WTC11 (cell line): ENCODE data around the gene CNOT10. TPM values are rescaled to one million over a fixed set of nuclear protein-coding genes. Genes with fewer than 3 reads are reported as not detected.

Experiments used
- ATAC-seq: fragments of 200-7000 bp; cut with Tn5 transposase; 2 replicates; pipeline ENCODE4 v1.10.0; 2021; ENCODE audit warnings: mild to moderate bottlenecking, moderate library complexity
- CTCF ChIA-PET: fragments of 300-600 bp; sonication (Branson Sonifier 250); formaldehyde crosslinking; loops from one replicate; lab custom pipeline; 2021; ENCODE audit warnings: antibody characterized with exemption; lab: Charles Lee
- POLR2A ChIA-PET: fragments of 350-600 bp; sonication (Branson Sonifier 250); formaldehyde crosslinking; loops from one replicate; lab custom pipeline; 2021; ENCODE audit warnings: antibody characterized with exemption; lab: Charles Lee
- DNase-seq: peaks from one replicate; pipeline ENCODE4 v3.0.0; 2021; ENCODE audit warnings: low spot score
- H3K27ac Mint-ChIP-seq: 2 replicates; pipeline ENCODE4 v1.8.0; 2021; ENCODE audit warnings: mixed read lengths
- H3K27me3 Mint-ChIP-seq: 2 replicates; pipeline ENCODE4 v1.8.0; 2021; ENCODE audit warnings: low read depth, mild to moderate bottlenecking, moderate library complexity, mixed read lengths
- H3K36me3 Mint-ChIP-seq: 2 replicates; pipeline ENCODE4 v1.8.0; 2021; ENCODE audit warnings: mixed read lengths
- H3K4me1 Mint-ChIP-seq: 2 replicates; pipeline ENCODE4 v1.8.0; 2022; ENCODE audit warnings: mixed read lengths
- H3K4me3 Mint-ChIP-seq: 2 replicates; pipeline ENCODE4 v1.8.0; 2021; ENCODE audit warnings: mild to moderate bottlenecking, moderate library complexity, mixed read lengths
- H3K9me3 Mint-ChIP-seq: 2 replicates; pipeline ENCODE4 v1.8.0; 2021; ENCODE audit warnings: mixed read lengths
- ATF1 ChIP-seq: sonication (generic); formaldehyde crosslinking; IDR thresholded peaks from 2 replicates; pipeline ENCODE4 v1.8.1; 2023; ENCODE audit warnings: mild to moderate bottlenecking, moderate library complexity, missing genetic modification reagents
- CREM ChIP-seq: sonication (generic); formaldehyde crosslinking; IDR thresholded peaks from 2 replicates; pipeline ENCODE4 v1.8.1; 2022; ENCODE audit warnings: mild to moderate bottlenecking, missing genetic modification reagents, moderate library complexity
- E2F5 ChIP-seq: sonication (generic); formaldehyde crosslinking; IDR thresholded peaks from 2 replicates; pipeline ENCODE4 v1.8.1; 2022; ENCODE audit warnings: mild to moderate bottlenecking, moderate library complexity, missing genetic modification reagents
- ELF4 ChIP-seq: sonication (generic); formaldehyde crosslinking; IDR thresholded peaks from 2 replicates; pipeline ENCODE4 v1.8.1; 2022; ENCODE audit warnings: low read depth, mild to moderate bottlenecking, moderate library complexity, missing genetic modification reagents
- FOXP1 ChIP-seq: sonication (generic); formaldehyde crosslinking; IDR thresholded peaks from 2 replicates; pipeline ENCODE4 v1.8.0; 2022; ENCODE audit warnings: missing genetic modification reagents, mild to moderate bottlenecking, moderate library complexity, borderline replicate concordance
- JAZF1 ChIP-seq: fragments of 250-450 bp; sonication (Bioruptor Pico); IDR thresholded peaks from 2 replicates; pipeline ENCODE4 v1.9.0; 2021; ENCODE audit warnings: moderate library complexity, mild to moderate bottlenecking, inconsistent platforms
- MAX ChIP-seq: sonication (generic); formaldehyde crosslinking; IDR thresholded peaks from 2 replicates; pipeline ENCODE4 v1.8.0; 2022; ENCODE audit warnings: mild to moderate bottlenecking, missing genetic modification reagents
- MYBL2 ChIP-seq: sonication (generic); formaldehyde crosslinking; IDR thresholded peaks from 2 replicates; pipeline ENCODE4 v1.8.1; 2023; ENCODE audit warnings: mild to moderate bottlenecking, moderate library complexity, missing genetic modification reagents
- NFATC4 ChIP-seq: fragments of 250-450 bp; sonication (Bioruptor Pico); IDR thresholded peaks from 2 replicates; pipeline ENCODE4 v1.9.0; 2021; ENCODE audit warnings: mild to moderate bottlenecking
- NFE2L1 ChIP-seq: sonication (generic); formaldehyde crosslinking; IDR thresholded peaks from 2 replicates; pipeline ENCODE4 v1.8.1; 2023; ENCODE audit warnings: missing genetic modification reagents
- NR1H2 ChIP-seq: sonication (generic); formaldehyde crosslinking; IDR thresholded peaks from 2 replicates; pipeline ENCODE4 v1.9.0; 2021; ENCODE audit warnings: mild to moderate bottlenecking, moderate library complexity, missing genetic modification reagents
- PRRX2 ChIP-seq: fragments of 250-450 bp; sonication (Bioruptor Pico); IDR thresholded peaks from 2 replicates; pipeline ENCODE4 v1.8.0; 2021; ENCODE audit warnings: mild to moderate bottlenecking
- SMAD3 ChIP-seq: sonication (generic); formaldehyde crosslinking; IDR thresholded peaks from 2 replicates; pipeline ENCODE4 v1.8.0; 2022; ENCODE audit warnings: missing genetic modification reagents, mild to moderate bottlenecking, borderline replicate concordance
- STAT6 ChIP-seq: sonication (generic); formaldehyde crosslinking; conservative IDR thresholded peaks from 2 replicates; pipeline ENCODE4 v1.8.1; 2023; ENCODE audit warnings: mild to moderate bottlenecking, low read depth, missing genetic modification reagents, moderate library complexity
- ZBTB21 ChIP-seq: sonication (generic); formaldehyde crosslinking; IDR thresholded peaks from 2 replicates; pipeline ENCODE4 v1.8.1; 2023; ENCODE audit warnings: mild to moderate bottlenecking, missing genetic modification reagents, borderline replicate concordance
- ZNF232 ChIP-seq: sonication (generic); formaldehyde crosslinking; IDR thresholded peaks from 2 replicates; pipeline ENCODE4 v1.8.0; 2022; ENCODE audit warnings: mild to moderate bottlenecking, missing genetic modification reagents
- ZNF281 ChIP-seq: sonication (generic); formaldehyde crosslinking; IDR thresholded peaks from 2 replicates; pipeline ENCODE4 v1.8.0; 2023; ENCODE audit warnings: mild to moderate bottlenecking, missing genetic modification reagents
- ZNF396 ChIP-seq: fragments of 250-450 bp; sonication (Bioruptor Pico); IDR thresholded peaks from 2 replicates; pipeline ENCODE4 v1.8.0; 2021; ENCODE audit warnings: mild to moderate bottlenecking, moderate library complexity, borderline replicate concordance
- ZNF423 ChIP-seq: fragments of 250-450 bp; sonication (Bioruptor Pico); IDR thresholded peaks from 2 replicates; pipeline ENCODE4 v2.1.2; 2022; ENCODE audit warnings: mild to moderate bottlenecking, moderate library complexity
- ZNF532 ChIP-seq: fragments of 250-450 bp; sonication (Bioruptor Pico); IDR thresholded peaks from 2 replicates; pipeline ENCODE4 v1.9.0; 2021; ENCODE audit warnings: mild to moderate bottlenecking, borderline replicate concordance
- total RNA-seq: library from RNA; stranded (reverse); gene quantifications from 3 replicates; pipeline ENCODE4 v1.2.3, GENCODE V29; 2021

The CNOT10 gene
- total RNA-seq, 1 experiment from 2014 or later, result 38.7 TPM

- TF ChIP-seq ZNF423 (CRISPR knock-in tag), result peak; percentile 93
- no peak for TF ChIP-seq ZNF396 (CRISPR knock-in tag)
- no peak for TF ChIP-seq ZNF232
- TF ChIP-seq JAZF1 (CRISPR knock-in tag), result no peak
- TF ChIP-seq ELF4 (CRISPR knock-in tag), result no peak
- TF ChIP-seq E2F5 (CRISPR knock-in tag), result peak; percentile 85
- 0 out of 2 replicates have a peak, but pooled peaks have one; percentile 56 for TF ChIP-seq ZBTB21 (CRISPR knock-in tag)
- 0 out of 2 replicates have a peak, but pooled peaks have one; percentile 20 for TF ChIP-seq CREM (CRISPR knock-in tag)
- TF ChIP-seq NFE2L1 (CRISPR knock-in tag), result no peak
- TF ChIP-seq MAX (CRISPR knock-in tag), result 0 out of 2 replicates have a peak, but pooled peaks have one; percentile 10
- TF ChIP-seq ZNF281 (CRISPR knock-in tag), result no peak
These were observed 95.8 kb downstream of the CNOT10 start (continued) for GRCh38 chr3:32780735-32781210.

- peak; percentile 94 for DNase-seq
- CTCF ChIA-PET, result interaction anchor here (0.6 to 3.6 kb wide), 18 partner anchors 23 to 189 kb away, joined by 3 to 28 read pairs (median 4); no protein-coding TSS in a partner anchor
- POLR2A ChIA-PET, result interaction anchor here (0.6 to 3.4 kb wide), 12 partner anchors 13 to 119 kb away, joined by 3 to 34 read pairs (median 6); partner anchors contain the start of gene TRIM71
- peak overlapping the region; percentile 85 for H3K4me3 Mint-ChIP-seq
- peaks cover 60% of the 10 kb centered on the region for H3K4me1 Mint-ChIP-seq
- ATAC-seq, result peak; percentile 57
- 0 out of 2 replicates have a peak, but pooled peaks cover 4% of the 10 kb centered on the region for H3K36me3 Mint-ChIP-seq
- H3K9me3 Mint-ChIP-seq, result no peaks in the 10 kb centered on the region
- H3K27me3 Mint-ChIP-seq, result no peaks in the 10 kb centered on the region; the same call in 1 of the 2 replicates
- H3K27ac Mint-ChIP-seq, result peak overlapping the region; percentile 99
- no peak for TF ChIP-seq NR1H2 (CRISPR knock-in tag)
- TF ChIP-seq STAT6, result no peak
- no peak; the same call in none of the 2 replicates for TF ChIP-seq MYBL2 (CRISPR knock-in tag)
- no peak for TF ChIP-seq ATF1
- TF ChIP-seq NFATC4 (CRISPR knock-in tag), result 0 out of 2 replicates have a peak, but pooled peaks have one; percentile 50
- TF ChIP-seq PRRX2 (CRISPR knock-in tag), result 0 out of 2 replicates have a peak, but pooled peaks have one; percentile 27
- no peak for TF ChIP-seq ZBTB21 (CRISPR knock-in tag)
- TF ChIP-seq ZNF532 (CRISPR knock-in tag), result 0 out of 2 replicates have a peak, but pooled peaks have one; percentile 3
- TF ChIP-seq FOXP1 (CRISPR knock-in tag), result no peak
- TF ChIP-seq SMAD3 (CRISPR knock-in tag), result no peak
These were observed 96.4 kb downstream of the CNOT10 start for GRCh38 chr3:32781211-32781968.
